OCI-LY1 (cell line): ENCODE data around the gene ZDHHC14.

Experiments used
- CTCF ChIP-seq: fragments of 200-600 bp; sonication (generic), shearing (Covaris generic); IDR thresholded peaks from 2 replicates; pipeline ENCODE4 v1.5.1; 2017; ENCODE audit warnings: mild to moderate bottlenecking, antibody characterized with exemption, low read length, moderate library complexity, mixed read lengths
- EZH2 ChIP-seq: fragments of 200-600 bp; sonication (generic), shearing (Covaris generic); IDR thresholded peaks from 2 replicates; pipeline ENCODE4 v1.8.0; 2017; ENCODE audit warnings: borderline replicate concordance, mixed run types, mild to moderate bottlenecking, antibody characterized with exemption, low read length, moderate library complexity, mixed read lengths

- TF ChIP-seq EZH2 (no peak), CTCF (no peak)
Observed at GRCh38 chr6:157496534-157497095, 115.6 kb downstream of the ZDHHC14 start.
